Measurements from ENCODE around the gene PRKN.
"Not testable (repeated sequence)": the region's sequence is repeated elsewhere in the genome, so short reads cannot be mapped to it uniquely, and the experiment has no call there.

The PRKN gene

DNA sequence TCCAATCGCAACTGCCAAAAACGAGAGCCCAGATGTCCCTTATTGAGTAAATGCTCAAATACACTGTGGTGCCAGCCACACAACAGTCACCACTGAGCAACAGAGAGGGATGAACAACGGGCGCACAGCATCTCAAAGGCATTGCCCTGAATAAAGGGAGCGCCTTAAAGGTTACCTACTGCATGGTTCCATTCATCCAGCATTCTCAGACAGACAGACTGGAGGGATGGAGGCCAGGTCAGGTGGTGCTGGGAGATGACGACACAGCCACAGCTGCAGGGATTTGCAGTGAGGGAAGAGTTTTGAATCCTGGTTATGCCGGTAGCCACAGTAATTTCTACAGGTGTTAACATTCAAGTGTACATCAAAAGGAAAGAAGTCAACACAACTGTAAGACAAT is 838.2 kb downstream of the PRKN start:
- Histone ChIP-seq H3K4me1 (ENCODE audit: control insufficient read depth, insufficient read depth, low read length, poor library complexity, severe bottlenecking) (no peaks in the 10 kb centered on the region), H3K9me3 (ENCODE audit: control insufficient read depth, low read length) (no peaks in the 10 kb centered on the region), H3K36me3 (ENCODE audit: control insufficient read depth, insufficient read depth, low read length) (no peaks in the 10 kb centered on the region), H3K27ac (ENCODE audit: low read depth, low read length, severe bottlenecking) (no peak overlapping the region), H3K4me3 (ENCODE audit: extremely low read depth, insufficient read depth, low read length, poor library complexity, severe bottlenecking) (no peak overlapping the region)
- 94 to 96% methylated on average over 5 to 6 of the region's 7 CpGs for WGBS, 2 experiments (ENCODE audit: insufficient coverage in 2 of 2)

DNA sequence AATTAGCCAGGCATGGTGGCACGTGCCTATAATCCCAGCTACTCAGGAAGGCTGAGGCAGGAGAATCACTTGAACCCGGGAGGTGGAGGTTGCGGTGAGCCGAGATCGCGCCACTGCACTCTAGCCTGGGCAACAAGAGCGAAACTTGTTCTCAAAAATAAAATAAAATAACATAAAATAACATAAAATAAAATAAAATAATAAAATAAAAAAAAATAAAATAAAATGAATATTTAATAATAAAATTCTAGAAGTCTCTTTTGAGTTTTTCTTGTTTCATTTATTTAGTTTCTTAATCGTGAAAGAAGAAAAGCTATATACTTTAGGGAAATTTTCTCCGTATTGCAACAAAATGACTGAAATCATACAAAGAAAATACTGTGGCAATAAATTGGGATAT is 841.0 kb downstream of the PRKN start:
- not testable (repeated sequence) for H3K9me3 ChIP-seq (ENCODE audit: control insufficient read depth, low read length); H3K4me3 ChIP-seq (ENCODE audit: extremely low read depth, insufficient read depth, low read length, poor library complexity, severe bottlenecking); H3K36me3 ChIP-seq (ENCODE audit: control insufficient read depth, insufficient read depth, low read length); H3K4me1 ChIP-seq (ENCODE audit: control insufficient read depth, insufficient read depth, low read length, poor library complexity, severe bottlenecking); H3K27ac ChIP-seq (ENCODE audit: low read depth, low read length, severe bottlenecking)
- 84 to 86% methylated on average over 1 to 2 of the region's 9 CpGs for WGBS, 2 experiments (ENCODE audit: insufficient coverage in 2 of 2)

DNA sequence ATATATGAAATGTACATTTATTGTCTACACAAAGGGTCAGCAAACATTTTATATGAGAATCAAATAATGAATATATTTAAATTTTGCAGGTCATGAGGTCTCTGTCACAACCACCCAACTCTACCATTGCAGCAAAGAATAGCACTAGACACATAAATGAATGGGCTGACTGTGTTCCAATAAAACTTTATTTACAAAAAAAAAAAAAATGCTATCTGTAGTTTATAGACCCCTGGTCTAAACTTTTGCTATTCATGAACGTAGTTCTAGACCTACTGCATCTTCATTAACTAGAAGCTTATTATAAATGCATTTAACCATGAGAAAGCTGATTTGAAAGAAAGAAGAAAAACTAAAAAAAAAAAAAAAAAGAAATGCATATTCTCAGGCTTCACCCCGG is 842.8 kb downstream of the PRKN start:
- Histone ChIP-seq H3K4me1 (ENCODE audit: control insufficient read depth, insufficient read depth, low read length, poor library complexity, severe bottlenecking) (no peaks in the 10 kb centered on the region), H3K9me3 (ENCODE audit: control insufficient read depth, low read length) (no peaks in the 10 kb centered on the region), H3K4me3 (ENCODE audit: extremely low read depth, insufficient read depth, low read length, poor library complexity, severe bottlenecking) (no peak overlapping the region), H3K36me3 (ENCODE audit: control insufficient read depth, insufficient read depth, low read length) (no peaks in the 10 kb centered on the region), H3K27ac (ENCODE audit: low read depth, low read length, severe bottlenecking) (no peak overlapping the region)
- no CpG with 5 or more reads among the region's 2 CpGs for WGBS, 2 experiments (ENCODE audit: insufficient coverage in 2 of 2)

DNA sequence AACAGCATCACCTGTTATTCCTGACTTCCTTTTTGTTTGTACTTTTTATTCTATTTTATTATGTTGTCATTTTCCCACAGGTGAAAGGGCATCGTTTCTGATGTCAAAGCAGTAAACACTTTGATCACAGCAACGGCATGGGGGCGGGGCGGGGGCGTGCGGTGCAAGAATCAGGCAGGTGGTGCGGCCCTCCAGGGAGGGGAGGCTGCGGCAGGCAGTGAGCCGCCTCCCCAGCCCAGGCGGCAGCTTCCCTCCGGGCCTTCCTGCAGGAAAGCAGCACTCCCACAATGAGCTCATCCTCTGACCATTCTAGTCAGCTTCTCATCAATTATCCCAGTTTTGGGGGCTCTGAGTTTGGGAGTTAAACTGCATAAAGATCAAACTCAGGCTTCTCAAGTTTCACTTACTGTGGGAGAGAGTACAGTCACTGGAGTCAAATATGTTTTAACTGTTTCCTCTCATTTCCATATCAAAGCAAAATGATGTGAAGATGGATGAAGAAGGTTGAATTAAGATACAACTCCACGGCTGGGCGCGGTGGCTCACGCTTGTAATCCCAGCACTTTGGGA is 845.3 kb downstream of the PRKN start:
- H3K36me3 ChIP-seq (ENCODE audit: control insufficient read depth, insufficient read depth, low read length): no peaks in the 10 kb centered on the region
- WGBS, 2 experiments (ENCODE audit: insufficient coverage in 2 of 2): 53 to 83% methylated on average over 2 to 8 of the region's 15 CpGs
- no peak overlapping the region for H3K4me3 ChIP-seq (ENCODE audit: extremely low read depth, insufficient read depth, low read length, poor library complexity, severe bottlenecking)
- H3K9me3 ChIP-seq (ENCODE audit: control insufficient read depth, low read length): no peaks in the 10 kb centered on the region
- H3K4me1 ChIP-seq (ENCODE audit: control insufficient read depth, insufficient read depth, low read length, poor library complexity, severe bottlenecking): no peaks in the 10 kb centered on the region
- no peak overlapping the region for H3K27ac ChIP-seq (ENCODE audit: low read depth, low read length, severe bottlenecking)

GRCh38 chr6:161880056-161880455 is 847.5 kb downstream of the PRKN start:
- no CpG with 5 or more reads among the region's 2 CpGs for WGBS, 2 experiments (ENCODE audit: insufficient coverage in 2 of 2)
- Histone ChIP-seq H3K4me3 (ENCODE audit: extremely low read depth, insufficient read depth, low read length, poor library complexity, severe bottlenecking) (no peak overlapping the region), H3K36me3 (ENCODE audit: control insufficient read depth, insufficient read depth, low read length) (no peaks in the 10 kb centered on the region), H3K9me3 (ENCODE audit: control insufficient read depth, low read length) (no peaks in the 10 kb centered on the region), H3K4me1 (ENCODE audit: control insufficient read depth, insufficient read depth, low read length, poor library complexity, severe bottlenecking) (no peaks in the 10 kb centered on the region), H3K27ac (ENCODE audit: low read depth, low read length, severe bottlenecking) (no peak overlapping the region)

DNA sequence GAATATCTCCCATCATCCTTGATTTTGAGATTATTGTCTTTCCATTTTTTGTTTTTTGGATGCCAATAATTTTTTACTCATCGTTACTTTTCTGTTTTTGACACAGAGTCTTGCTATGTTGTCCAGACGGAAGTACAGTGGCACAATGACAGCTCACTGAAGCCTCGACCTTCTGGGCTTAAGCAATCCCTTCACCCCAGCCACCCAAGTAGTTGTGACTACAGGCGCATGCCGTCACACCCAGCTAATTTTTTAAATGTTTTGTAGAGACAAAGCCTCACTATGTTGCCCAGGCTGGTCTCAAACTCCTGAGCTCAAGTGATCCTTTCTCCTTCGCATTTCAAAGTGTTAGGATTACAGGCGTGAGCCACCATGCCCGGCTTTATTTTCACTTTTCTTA is 851.3 kb downstream of the PRKN start:
- WGBS, 2 experiments (ENCODE audit: insufficient coverage in 2 of 2): 93 to 95% methylated on average over 4 to 6 of the region's 8 CpGs
- H3K4me3 ChIP-seq (ENCODE audit: extremely low read depth, insufficient read depth, low read length, poor library complexity, severe bottlenecking): no peak overlapping the region
- no peak overlapping the region for H3K27ac ChIP-seq (ENCODE audit: low read depth, low read length, severe bottlenecking)
- no peaks in the 10 kb centered on the region for H3K4me1 ChIP-seq (ENCODE audit: control insufficient read depth, insufficient read depth, low read length, poor library complexity, severe bottlenecking)
- H3K9me3 ChIP-seq (ENCODE audit: control insufficient read depth, low read length): no peaks in the 10 kb centered on the region
- no peaks in the 10 kb centered on the region for H3K36me3 ChIP-seq (ENCODE audit: control insufficient read depth, insufficient read depth, low read length)

DNA sequence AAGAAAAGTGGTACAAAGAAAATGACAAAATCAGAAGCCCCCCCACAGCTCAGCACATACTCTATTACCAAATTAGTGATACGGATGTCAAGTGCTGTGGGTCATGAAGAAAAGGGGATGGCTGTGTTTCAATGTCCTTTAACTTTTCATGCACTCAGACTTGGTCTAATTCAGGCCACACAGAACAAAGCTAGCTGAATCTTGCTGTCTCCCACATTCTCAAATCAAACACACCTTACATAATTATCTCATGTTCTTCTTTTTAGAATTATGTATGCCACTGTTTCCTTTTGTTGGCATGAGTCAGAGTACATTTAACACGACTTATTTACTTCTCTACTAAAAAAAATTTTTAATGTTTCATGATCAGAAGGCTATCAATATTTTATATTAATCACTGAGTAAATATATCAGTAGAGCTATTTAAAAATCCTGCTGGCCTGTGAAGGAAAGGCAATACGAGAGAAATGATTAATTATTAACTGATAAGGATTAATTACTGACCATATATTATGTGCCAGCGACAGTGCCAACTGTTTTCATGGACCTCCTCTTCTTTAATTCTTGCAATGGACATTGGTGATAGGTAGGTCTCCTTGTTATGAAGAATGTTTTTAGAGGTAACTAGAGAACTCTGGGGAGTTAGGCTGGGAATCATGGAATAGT is 857.2 kb downstream of the PRKN start:
- no peak overlapping the region for H3K27ac ChIP-seq (ENCODE audit: low read depth, low read length, severe bottlenecking)
- H3K4me3 ChIP-seq (ENCODE audit: extremely low read depth, insufficient read depth, low read length, poor library complexity, severe bottlenecking): no peak overlapping the region
- WGBS, 2 experiments (ENCODE audit: insufficient coverage in 2 of 2): 100% methylated on average over 1 of the region's 4 CpGs; no CpG with 5 or more reads in 1 of the 2 experiments
- H3K36me3 ChIP-seq (ENCODE audit: control insufficient read depth, insufficient read depth, low read length): no peaks in the 10 kb centered on the region
- H3K9me3 ChIP-seq (ENCODE audit: control insufficient read depth, low read length): no peaks in the 10 kb centered on the region
- H3K4me1 ChIP-seq (ENCODE audit: control insufficient read depth, insufficient read depth, low read length, poor library complexity, severe bottlenecking): no peaks in the 10 kb centered on the region

GRCh38 chr6:161869491-161869890 is 858.1 kb downstream of the PRKN start:
- no peaks in the 10 kb centered on the region for H3K4me1 ChIP-seq (ENCODE audit: control insufficient read depth, insufficient read depth, low read length, poor library complexity, severe bottlenecking)
- no peaks in the 10 kb centered on the region for H3K9me3 ChIP-seq (ENCODE audit: control insufficient read depth, low read length)
- 82 to 91% methylated on average over 2 to 4 of the region's 4 CpGs for WGBS, 2 experiments (ENCODE audit: insufficient coverage in 2 of 2)
- H3K27ac ChIP-seq (ENCODE audit: low read depth, low read length, severe bottlenecking): no peak overlapping the region
- no peak overlapping the region for H3K4me3 ChIP-seq (ENCODE audit: extremely low read depth, insufficient read depth, low read length, poor library complexity, severe bottlenecking)
- H3K36me3 ChIP-seq (ENCODE audit: control insufficient read depth, insufficient read depth, low read length): no peaks in the 10 kb centered on the region

DNA sequence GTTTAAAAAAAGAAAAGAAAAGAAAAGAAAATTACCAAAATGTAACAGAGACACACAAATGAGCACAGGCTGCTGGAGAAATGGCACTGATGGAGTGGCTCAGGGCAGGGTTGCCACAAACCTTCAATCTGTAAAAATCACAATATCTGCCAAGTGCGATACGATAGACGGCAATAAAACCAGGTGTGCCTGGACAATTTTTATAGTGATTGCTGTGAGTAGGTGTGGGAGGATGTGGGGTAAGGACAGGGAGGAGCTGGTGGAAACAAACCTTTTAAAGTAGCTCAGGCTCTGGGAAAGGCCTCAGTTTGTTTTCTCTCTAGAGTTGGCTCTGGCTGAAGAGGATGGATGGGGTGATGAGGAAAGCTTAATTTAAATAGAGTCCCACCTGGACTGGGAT is 861.0 kb downstream of the PRKN start:
- Histone ChIP-seq H3K4me1 (ENCODE audit: control insufficient read depth, insufficient read depth, low read length, poor library complexity, severe bottlenecking) (no peaks in the 10 kb centered on the region), H3K27ac (ENCODE audit: low read depth, low read length, severe bottlenecking) (no peak overlapping the region), H3K4me3 (ENCODE audit: extremely low read depth, insufficient read depth, low read length, poor library complexity, severe bottlenecking) (no peak overlapping the region), H3K9me3 (ENCODE audit: control insufficient read depth, low read length) (no peaks in the 10 kb centered on the region), H3K36me3 (ENCODE audit: control insufficient read depth, insufficient read depth, low read length) (no peaks in the 10 kb centered on the region)
- WGBS, 2 experiments (ENCODE audit: insufficient coverage in 2 of 2): 100% methylated on average over 1 of the region's 3 CpGs

GRCh38 chr6:161861061-161861460 is 866.5 kb downstream of the PRKN start:
- H3K4me1 ChIP-seq (ENCODE audit: control insufficient read depth, insufficient read depth, low read length, poor library complexity, severe bottlenecking): not testable (repeated sequence)
- 70% methylated on average over 2 of the region's 2 CpGs; no CpG with 5 or more reads in 1 of the 2 experiments for WGBS, 2 experiments (ENCODE audit: insufficient coverage in 2 of 2)

GRCh38 chr6:161853657-161854056 is 873.9 kb downstream of the PRKN start:
- Histone ChIP-seq H3K4me1 (ENCODE audit: control insufficient read depth, insufficient read depth, low read length, poor library complexity, severe bottlenecking) (no peaks in the 10 kb centered on the region), H3K4me3 (ENCODE audit: extremely low read depth, insufficient read depth, low read length, poor library complexity, severe bottlenecking) (no peak overlapping the region), H3K36me3 (ENCODE audit: control insufficient read depth, insufficient read depth, low read length) (no peaks in the 10 kb centered on the region), H3K27ac (ENCODE audit: low read depth, low read length, severe bottlenecking) (no peak overlapping the region), H3K9me3 (ENCODE audit: control insufficient read depth, low read length) (no peaks in the 10 kb centered on the region)
- WGBS, 2 experiments (ENCODE audit: insufficient coverage in 2 of 2): 86 to 94% methylated on average over 4 to 6 of the region's 7 CpGs

More at GRCh38 chr6:161861061-161861460, 866.5 kb downstream of the PRKN start:
- not testable (repeated sequence) for H3K9me3 ChIP-seq (ENCODE audit: control insufficient read depth, low read length); H3K4me3 ChIP-seq (ENCODE audit: extremely low read depth, insufficient read depth, low read length, poor library complexity, severe bottlenecking); H3K27ac ChIP-seq (ENCODE audit: low read depth, low read length, severe bottlenecking); H3K36me3 ChIP-seq (ENCODE audit: control insufficient read depth, insufficient read depth, low read length)
